Esophagus squamous epithelium (tissue), 4 donors: ENCODE data around the gene ARHGEF25. TPM values are rescaled to one million over a fixed set of nuclear protein-coding genes. Genes with fewer than 3 reads are reported as not detected.

Experiments used
- total RNA-seq, 4 donors: library from RNA; depleted of rRNA; stranded (reverse); fragments of >200 nt; gene quantifications; one replicate each; pipeline ENCODE4 v1.1.0, GENCODE V29; 2016

The ARHGEF25 gene
- total RNA-seq, 4 donors from 2014 or later: 0.76 to 27.7 (median 6.2) TPM

Other genes starting within 250 kb of the ARHGEF25 start
- gene R3HDM2, start 180.4 kb upstream of the ARHGEF25 start, total RNA-seq: 10 to 100 TPM; 21.7 to 37.6 (median 29.3) TPM
- not detected for gene INHBC, start 176.7 kb upstream of the ARHGEF25 start, total RNA-seq
- not detected for gene INHBE, start 156.1 kb upstream of the ARHGEF25 start, total RNA-seq
- under 1 TPM in 2 of 4 donors, not detected in 2; 0.09 to 0.48 TPM for gene GLI1, start 151.7 kb upstream of the ARHGEF25 start, total RNA-seq
- gene ARHGAP9, start 131.6 kb upstream of the ARHGEF25 start, total RNA-seq: 10 to 100 TPM in 2 of 4 donors, 1 to 10 TPM in 2; 4.5 to 20.4 (median 11.3) TPM
- 10 to 100 TPM; 54.2 to 94.6 (median 69.6) TPM for gene MARS1, start 123.4 kb upstream of the ARHGEF25 start, total RNA-seq
- gene DDIT3, start 90.9 kb upstream of the ARHGEF25 start, total RNA-seq: 10 to 100 TPM in 3 of 4 donors, 1 to 10 TPM in 1; 5.1 to 23.3 (median 15.4) TPM
- gene MBD6, start 88.6 kb upstream of the ARHGEF25 start, total RNA-seq: 10 to 100 TPM; 13.8 to 33.2 (median 17.6) TPM
- gene DCTN2, start 64.2 kb upstream of the ARHGEF25 start, total RNA-seq: 100 to 1,000 TPM; 122 to 175 (median 159) TPM
- under 1 TPM in 3 of 4 donors, not detected in 1; 0.15 to 0.22 (median 0.19) TPM for gene KIF5A, start 61.4 kb upstream of the ARHGEF25 start, total RNA-seq
- 10 to 100 TPM; 25.2 to 41.7 (median 33.1) TPM for gene PIP4K2C, start 20.2 kb upstream of the ARHGEF25 start, total RNA-seq
- gene DTX3, start 6.6 kb upstream of the ARHGEF25 start, total RNA-seq: 10 to 100 TPM in 1 of 4 donors, 1 to 10 TPM in 3; 1.6 to 16.6 (median 5.6) TPM
- under 1 TPM; 0.18 to 0.56 (median 0.23) TPM for gene B4GALNT1, start 21.8 kb downstream of the ARHGEF25 start, total RNA-seq
- gene OS9, start 82.7 kb downstream of the ARHGEF25 start, total RNA-seq: 100 to 1,000 TPM; 151 to 231 (median 168) TPM
- gene AGAP2, start 127.3 kb downstream of the ARHGEF25 start, total RNA-seq: 1 to 10 TPM in 3 of 4 donors, under 1 TPM in 1; 0.88 to 2.3 (median 1.3) TPM
- 10 to 100 TPM; 37.2 to 62.5 (median 40.2) TPM for gene TSPAN31, start 133.6 kb downstream of the ARHGEF25 start, total RNA-seq
- 10 to 100 TPM; 42.8 to 96.9 (median 60.4) TPM for gene CDK4, start 140.9 kb downstream of the ARHGEF25 start, total RNA-seq
- gene MARCHF9, start 143.7 kb downstream of the ARHGEF25 start, total RNA-seq: 1 to 10 TPM; 3.6 to 8.4 (median 5.3) TPM
- gene CYP27B1, start 155.6 kb downstream of the ARHGEF25 start, total RNA-seq: 1 to 10 TPM in 2 of 4 donors, under 1 TPM in 2; 0.18 to 1.7 (median 1.1) TPM
- 10 to 100 TPM in 3 of 4 donors, 1 to 10 TPM in 1; 6.7 to 16.8 (median 11.8) TPM for gene METTL1, start 160.7 kb downstream of the ARHGEF25 start, total RNA-seq
- gene EEF1AKMT3, start 161.2 kb downstream of the ARHGEF25 start, total RNA-seq: 1 to 10 TPM; 2.6 to 7.6 (median 3.7) TPM
- 10 to 100 TPM; 18.5 to 37.2 (median 24.7) TPM for gene TSFM, start 171.4 kb downstream of the ARHGEF25 start, total RNA-seq
- 1 to 10 TPM; 1.9 to 3.4 (median 2.5) TPM for gene AVIL, start 207.3 kb downstream of the ARHGEF25 start, total RNA-seq
- gene CTDSP2, start 235.3 kb downstream of the ARHGEF25 start, total RNA-seq: 100 to 1,000 TPM in 1 of 4 donors, 10 to 100 TPM in 3; 47.1 to 120 (median 71.7) TPM